BJ (cell line): ENCODE results near the gene RETREG1. TPM values are rescaled to one million over a fixed set of nuclear protein-coding genes. Genes with fewer than 3 reads are reported as not detected.
"Not testable (repeated sequence)": the region's sequence is repeated elsewhere in the genome, so short reads cannot be mapped to it uniquely, and the experiment has no call there.

Experiments
- CTCF ChIA-PET: fragments of 350-600 bp; formaldehyde crosslinking; extraction: SDS; loops from one replicate; lab custom pipeline; 2021; ENCODE audit warnings: antibody characterized with exemption, inconsistent platforms; lab: Yijun Ruan, JAX
- POLR2A ChIA-PET: fragments of 300-600 bp; sonication (Branson Sonifier 250); formaldehyde crosslinking; extraction: SDS; loops from one replicate; lab custom pipeline; 2021; ENCODE audit warnings: antibody characterized with exemption; lab: Charles Lee
- DNase-seq: peaks from one replicate; pipeline ENCODE4 v3.0.0-alpha.2; 2011; ENCODE audit warnings: low read depth
- H3K27me3 ChIP-seq: 2 replicates; pipeline ENCODE4 v1.6.0; 2011; ENCODE audit warnings: low read length; ENCODE audit not compliant: control insufficient read depth, insufficient read depth
- H3K36me3 ChIP-seq: 2 replicates; pipeline ENCODE4 v1.5.1; 2011; ENCODE audit warnings: low read length; ENCODE audit not compliant: control insufficient read depth, insufficient read depth
- H3K4me3 ChIP-seq: 2 replicates; pipeline ENCODE4 v1.5.1; 2011; ENCODE audit warnings: low read depth, mild to moderate bottlenecking, control low read depth, low read length
- polyA plus RNA-seq: library from polyadenylated mRNA; depleted of rRNA; stranded (reverse); fragments of >200 nt; gene quantifications from 2 replicates; pipeline ENCODE4 v1.2.3, GENCODE V29; 2011
- TF ChIP-seq, protein P1 (sequence below): IDR thresholded peaks from 2 replicates; pipeline ENCODE4 v1.5.1; 2011; ENCODE audit warnings: low read depth, mild to moderate bottlenecking, control low read depth, inconsistent platforms, low read length, moderate library complexity; ENCODE audit not compliant: insufficient read depth

Gene RETREG1
- polyA plus RNA-seq, 1 experiment = 0.04 TPM

DNA sequence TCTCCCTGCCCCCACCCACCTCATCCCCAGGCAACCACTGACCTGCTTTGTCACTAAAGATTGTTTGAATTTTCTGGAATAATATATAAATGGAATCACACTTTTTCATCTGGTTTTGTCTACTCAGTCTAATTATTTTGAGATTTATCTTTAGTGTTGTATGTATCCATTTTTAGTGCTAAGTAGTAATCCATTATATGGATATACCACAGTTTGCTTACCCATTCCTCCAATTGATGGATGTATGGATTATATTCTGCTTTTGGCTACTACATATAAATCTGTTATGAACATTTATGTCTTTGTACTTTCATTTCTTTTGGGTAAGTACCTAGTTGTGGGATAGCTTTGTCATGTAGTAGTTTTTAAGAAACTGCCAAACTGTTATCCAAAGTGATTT lies 136.7 kb downstream of the RETREG1 start:
- H3K4me3 ChIP-seq = no peak overlapping the region
- CTCF ChIA-PET = interaction anchor here (0.7 to 5.1 kb wide), 4 partner anchors 9 to 73 kb away, joined by 3 to 38 read pairs (median 3); no protein-coding TSS in a partner anchor

DNA sequence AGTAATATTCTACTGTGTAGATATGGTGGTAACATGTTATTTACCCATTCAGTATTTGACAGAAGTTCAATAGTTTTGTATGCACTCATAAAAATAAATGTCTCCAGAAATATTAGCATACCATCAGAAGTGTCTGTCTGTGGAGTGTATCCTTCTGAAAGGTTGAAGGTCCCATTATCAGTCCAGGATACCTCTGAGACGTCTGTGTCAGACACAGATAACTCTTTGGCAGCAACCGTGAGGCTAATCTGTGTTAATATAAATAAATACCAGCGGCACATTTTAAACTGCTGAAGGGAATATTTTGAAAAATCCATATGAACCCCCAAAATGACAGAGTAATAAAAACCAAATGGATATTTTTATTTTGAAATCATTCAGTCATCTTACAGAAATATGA lies 139.3 kb downstream of the RETREG1 start:
- ChIA-PET CTCF (no interaction called here), POLR2A (no interaction called here)
- Histone ChIP-seq H3K4me3 (no peak overlapping the region), H3K36me3 (no peaks in the 10 kb centered on the region), H3K27me3 (no peaks in the 10 kb centered on the region)
- TF ChIP-seq, protein P1, sequence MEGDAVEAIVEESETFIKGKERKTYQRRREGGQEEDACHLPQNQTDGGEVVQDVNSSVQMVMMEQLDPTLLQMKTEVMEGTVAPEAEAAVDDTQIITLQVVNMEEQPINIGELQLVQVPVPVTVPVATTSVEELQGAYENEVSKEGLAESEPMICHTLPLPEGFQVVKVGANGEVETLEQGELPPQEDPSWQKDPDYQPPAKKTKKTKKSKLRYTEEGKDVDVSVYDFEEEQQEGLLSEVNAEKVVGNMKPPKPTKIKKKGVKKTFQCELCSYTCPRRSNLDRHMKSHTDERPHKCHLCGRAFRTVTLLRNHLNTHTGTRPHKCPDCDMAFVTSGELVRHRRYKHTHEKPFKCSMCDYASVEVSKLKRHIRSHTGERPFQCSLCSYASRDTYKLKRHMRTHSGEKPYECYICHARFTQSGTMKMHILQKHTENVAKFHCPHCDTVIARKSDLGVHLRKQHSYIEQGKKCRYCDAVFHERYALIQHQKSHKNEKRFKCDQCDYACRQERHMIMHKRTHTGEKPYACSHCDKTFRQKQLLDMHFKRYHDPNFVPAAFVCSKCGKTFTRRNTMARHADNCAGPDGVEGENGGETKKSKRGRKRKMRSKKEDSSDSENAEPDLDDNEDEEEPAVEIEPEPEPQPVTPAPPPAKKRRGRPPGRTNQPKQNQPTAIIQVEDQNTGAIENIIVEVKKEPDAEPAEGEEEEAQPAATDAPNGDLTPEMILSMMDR = no peak
- no peak for DNase-seq

More for the DNA sequence above, 136.7 kb downstream of the RETREG1 start:
- POLR2A ChIA-PET = no interaction called here
- Histone ChIP-seq H3K27me3 (no peaks in the 10 kb centered on the region), H3K36me3 (no peaks in the 10 kb centered on the region)
- no peak for DNase-seq
- TF ChIP-seq, protein P1 = no peak

DNA sequence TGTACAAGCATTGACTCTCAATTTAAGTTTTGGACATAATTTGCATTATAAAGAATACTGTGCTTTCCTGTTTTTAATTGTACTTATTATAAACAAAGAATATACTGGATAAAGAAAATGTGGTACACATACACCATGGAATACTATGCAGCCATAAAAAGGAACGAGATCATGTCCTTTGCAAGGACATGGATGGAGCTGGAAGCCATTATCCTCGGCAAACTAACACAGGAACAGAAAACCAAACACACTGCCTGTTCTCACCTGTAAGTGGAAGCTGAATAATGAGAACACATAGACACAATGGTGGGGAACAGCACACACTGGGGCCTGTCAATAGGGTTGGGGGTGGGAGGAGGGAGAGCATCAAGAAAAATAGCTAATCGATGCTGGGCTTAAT lies 140.4 kb downstream of the RETREG1 start:
- CTCF ChIA-PET = interaction anchor here (1.7 kb wide), 1 partner anchor 76 kb away, joined by 7 read pairs; no protein-coding TSS in a partner anchor
- H3K27me3 ChIP-seq, H3K36me3 ChIP-seq, H3K4me3 ChIP-seq, DNase-seq, POLR2A ChIA-PET: not testable (repeated sequence)

DNA sequence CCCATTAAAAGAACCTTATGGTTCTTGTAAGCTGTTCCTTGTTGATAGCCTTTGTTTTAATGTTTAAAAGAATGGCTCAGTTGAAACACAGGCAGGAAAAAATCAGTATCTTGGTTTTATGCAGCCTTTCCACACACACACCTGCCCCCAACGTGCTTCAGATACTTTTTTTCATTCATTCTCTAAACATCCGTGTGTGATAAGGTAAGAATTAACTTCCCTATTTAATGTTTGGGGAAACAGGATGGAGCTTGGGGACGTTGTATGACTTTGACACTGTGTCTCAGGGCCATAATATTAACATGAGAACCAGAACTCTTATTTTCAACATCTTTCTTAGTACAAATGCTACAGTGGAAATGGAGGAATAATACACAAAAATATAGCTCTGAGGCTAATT lies 145.4 kb downstream of the RETREG1 start:
- CTCF ChIA-PET = interaction anchor here (1.0 to 3.1 kb wide), 4 partner anchors 9 to 79 kb away, joined by 3 to 8 read pairs (median 3); no protein-coding TSS in a partner anchor
- no peaks in the 10 kb centered on the region for H3K36me3 ChIP-seq
- DNase-seq = no peak
- H3K27me3 ChIP-seq = no peaks in the 10 kb centered on the region
- TF ChIP-seq, protein P1 = no peak
- POLR2A ChIA-PET = no interaction called here
- no peak overlapping the region for H3K4me3 ChIP-seq

DNA sequence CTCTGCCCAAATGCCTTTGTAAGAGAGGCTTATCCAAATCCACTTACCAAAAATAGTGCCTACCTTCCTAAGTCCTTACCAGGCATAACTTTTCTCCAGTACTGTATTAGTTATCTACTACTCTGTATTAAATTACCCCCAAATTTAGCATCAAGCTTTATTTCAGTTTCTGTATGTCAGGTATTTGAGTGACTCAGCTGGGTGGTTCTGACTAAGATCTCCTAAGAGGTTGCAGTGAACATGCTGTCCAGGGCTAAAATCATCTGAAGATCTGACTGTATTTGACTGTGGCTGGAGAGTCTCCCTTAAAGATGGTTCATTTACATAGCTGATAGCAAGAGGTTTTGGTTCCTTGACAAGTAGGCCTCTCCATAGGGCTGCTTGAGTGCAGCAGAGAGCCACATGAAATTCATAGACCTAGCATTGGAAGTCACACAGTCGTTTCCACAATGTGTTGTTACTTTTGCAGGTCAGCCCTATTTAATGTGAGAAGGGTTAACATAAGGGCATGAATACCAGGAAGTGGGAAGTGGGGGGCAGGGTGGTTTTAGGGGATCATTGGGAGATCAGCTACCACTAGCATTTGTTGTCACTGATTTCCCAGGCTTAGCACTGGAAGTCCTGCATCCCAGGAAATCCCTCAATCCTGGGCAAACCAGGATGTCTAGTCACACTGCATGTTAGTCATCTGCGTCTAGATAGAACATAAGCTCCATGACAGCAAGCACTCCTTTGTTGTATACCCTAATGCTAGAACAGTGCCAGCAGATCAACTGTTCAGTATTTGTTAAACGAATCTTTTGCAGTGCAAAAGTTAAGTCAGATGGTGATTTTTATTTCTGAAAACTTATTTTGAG lies 149.2 kb downstream of the RETREG1 start:
- DNase-seq = peak; percentile 15
- POLR2A ChIA-PET = no interaction called here
- H3K27me3 ChIP-seq = no peaks in the 10 kb centered on the region
- H3K36me3 ChIP-seq = peaks cover 1% of the 10 kb centered on the region
- H3K4me3 ChIP-seq = no peak overlapping the region
- TF ChIP-seq, protein P1 = no peak
- CTCF ChIA-PET = interaction anchor here (0.9 to 1.4 kb wide), 2 partner anchors 13 to 85 kb away, joined by 3 read pairs; no protein-coding TSS in a partner anchor
